Fibroblast of skin of back (primary cell): ENCODE results near the gene TCEA2.
A peak's percentile ranks its signal among the peaks of the same experiment; 100 is the strongest.

Source experiments
- DNase-seq: peaks from one replicate; pipeline ENCODE4 v3.0.0-alpha.2; 2013

The TCEA2 gene

GRCh38 chr20:64035933-64036345, 27.1 kb upstream of the TCEA2 start, which contains the start of gene C20orf204:
Gene C20orf204 (plus strand): TSS chr20:64036182. CDS start chr20:64036324, 142 bp downstream.
- no peak for DNase-seq

GRCh38 chr20:64036346-64037198, 26.4 kb upstream of the TCEA2 start:
- no peak for DNase-seq

- DNase-seq, result no peak
Observed at GRCh38 chr20:64037199-64037497, 25.9 kb upstream of the TCEA2 start.

GRCh38 chr20:64037498-64038213, 25.3 kb upstream of the TCEA2 start:
- no peak for DNase-seq

- DNase-seq, result no peak
Observed at GRCh38 chr20:64038224-64038564, 24.8 kb upstream of the TCEA2 start.

GRCh38 chr20:64038565-64039292, 24.3 kb upstream of the TCEA2 start:
- peak; percentile 54 for DNase-seq

GRCh38 chr20:64039293-64040160, 23.5 kb upstream of the TCEA2 start:
- DNase-seq, result no peak

- no peak for DNase-seq
Observed at GRCh38 chr20:64040231-64041039, 22.6 kb upstream of the TCEA2 start.

GRCh38 chr20:64041040-64041780, 21.8 kb upstream of the TCEA2 start:
- DNase-seq, result no peak

- DNase-seq, result no peak
Observed at GRCh38 chr20:64041781-64042053, 21.3 kb upstream of the TCEA2 start.

- DNase-seq, result no peak
Observed at GRCh38 chr20:64042054-64042781, 20.8 kb upstream of the TCEA2 start.

GRCh38 chr20:64043768-64044167, 19.2 kb upstream of the TCEA2 start:
- no peak for DNase-seq

GRCh38 chr20:64044484-64045247, 18.3 kb upstream of the TCEA2 start:
- peak; percentile 70 for DNase-seq

GRCh38 chr20:64045346-64046011, 17.5 kb upstream of the TCEA2 start:
- no peak for DNase-seq

- DNase-seq, result no peak
Observed at GRCh38 chr20:64047046-64047389, 16.0 kb upstream of the TCEA2 start.

GRCh38 chr20:64047968-64048401, 15.0 kb upstream of the TCEA2 start:
- no peak for DNase-seq

- DNase-seq, result no peak
Observed at GRCh38 chr20:64048402-64049044, 14.5 kb upstream of the TCEA2 start.
